ENCODE results near the gene MARS1.

DNA sequence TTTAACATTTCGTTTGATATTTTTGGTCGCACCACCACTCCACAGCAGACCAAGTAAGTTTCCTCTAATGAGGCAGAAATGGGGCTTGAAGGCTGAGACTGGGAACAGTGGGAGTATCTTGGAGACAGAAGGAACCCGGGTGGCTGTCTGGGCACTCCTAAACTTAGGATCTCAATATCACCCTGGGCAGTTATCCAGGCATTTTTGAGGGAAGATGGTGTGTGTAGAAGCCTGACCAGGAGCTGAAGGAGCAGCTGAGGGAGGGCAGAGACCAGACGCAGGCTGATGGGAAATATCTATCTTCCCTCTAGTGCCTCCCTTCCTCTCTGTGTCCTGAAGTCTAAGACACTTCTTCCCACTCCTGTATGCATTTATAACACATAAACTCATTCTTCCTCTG lies 10.7 kb downstream of the MARS1 start:
- TF ChIP-seq CTCF (IDR thresholded peaks at IDR 0.05) (no peak), POLR2A (IDR thresholded peaks at IDR 0.05) (no peak)
